Measurements from ENCODE around the gene KDM6B.
A peak's percentile ranks its signal among the peaks of the same experiment; 100 is the strongest.
"Not testable (repeated sequence)": the region's sequence is repeated elsewhere in the genome, so short reads cannot be mapped to it uniquely, and the experiment has no call there.

The KDM6B gene

GRCh38 chr17:7833795-7834541 lies at the start of gene KDM6B:
Gene KDM6B, plus strand, starts transcription at chr17:7834217. Its CDS starts 11,338 bp downstream, at chr17:7845555.
- DNase-seq (ENCODE audit: low read depth in 4 of 4, low spot score in 1 of 4) = peak; percentile 64 to 86 (median 72)

GRCh38 chr17:7786866-7787265 lies 47.2 kb upstream of the KDM6B start:
- no peak for DNase-seq (ENCODE audit: low read depth in 4 of 4, low spot score in 1 of 4)

GRCh38 chr17:7789131-7789530 lies 44.9 kb upstream of the KDM6B start:
- no peak for DNase-seq (ENCODE audit: low read depth in 4 of 4, low spot score in 1 of 4)

GRCh38 chr17:7790150-7790549 lies 43.9 kb upstream of the KDM6B start:
- no peak for DNase-seq (ENCODE audit: low read depth in 4 of 4, low spot score in 1 of 4)

- DNase-seq (ENCODE audit: low read depth in 4 of 4, low spot score in 1 of 4) = no peak
Measured at GRCh38 chr17:7792611-7793010, 41.4 kb upstream of the KDM6B start.

- no peak for DNase-seq (ENCODE audit: low read depth in 4 of 4, low spot score in 1 of 4)
Measured at GRCh38 chr17:7794075-7794663, 39.8 kb upstream of the KDM6B start.

GRCh38 chr17:7797976-7798375 lies 36.0 kb upstream of the KDM6B start:
- no peak for DNase-seq (ENCODE audit: low read depth in 4 of 4, low spot score in 1 of 4)

GRCh38 chr17:7798839-7799238 lies 35.2 kb upstream of the KDM6B start:
- DNase-seq (ENCODE audit: low read depth in 4 of 4, low spot score in 1 of 4) = no peak

GRCh38 chr17:7803981-7804380 lies 30.0 kb upstream of the KDM6B start:
- no peak for DNase-seq (ENCODE audit: low read depth in 4 of 4, low spot score in 1 of 4)

GRCh38 chr17:7806587-7806986 lies 27.4 kb upstream of the KDM6B start:
- DNase-seq (ENCODE audit: low read depth in 4 of 4, low spot score in 1 of 4) = no peak

GRCh38 chr17:7807206-7807605 lies 26.8 kb upstream of the KDM6B start:
- DNase-seq (ENCODE audit: low read depth in 4 of 4, low spot score in 1 of 4) = no peak

GRCh38 chr17:7809086-7809790 lies 24.8 kb upstream of the KDM6B start:
- no peak for DNase-seq (ENCODE audit: low read depth in 4 of 4, low spot score in 1 of 4)

- DNase-seq (ENCODE audit: low read depth in 4 of 4, low spot score in 1 of 4) = not testable (repeated sequence)
Measured at GRCh38 chr17:7809791-7810343, 24.1 kb upstream of the KDM6B start.

- DNase-seq (ENCODE audit: low read depth in 4 of 4, low spot score in 1 of 4) = no peak
Measured at GRCh38 chr17:7811251-7811650, 22.8 kb upstream of the KDM6B start.

GRCh38 chr17:7814969-7815368 lies 19.0 kb upstream of the KDM6B start:
- no peak for DNase-seq (ENCODE audit: low read depth in 4 of 4, low spot score in 1 of 4)

- no peak for DNase-seq (ENCODE audit: low read depth in 4 of 4, low spot score in 1 of 4)
Measured at GRCh38 chr17:7816926-7817642, 16.9 kb upstream of the KDM6B start.

GRCh38 chr17:7817643-7817964 lies 16.4 kb upstream of the KDM6B start:
- no peak for DNase-seq (ENCODE audit: low read depth in 4 of 4, low spot score in 1 of 4)

- no peak for DNase-seq (ENCODE audit: low read depth in 4 of 4, low spot score in 1 of 4)
Measured at GRCh38 chr17:7818026-7818425, 16.0 kb upstream of the KDM6B start.

- DNase-seq (ENCODE audit: low read depth in 4 of 4, low spot score in 1 of 4) = no peak
Measured at GRCh38 chr17:7818746-7819645, 15.0 kb upstream of the KDM6B start.

GRCh38 chr17:7820231-7820630 lies 13.8 kb upstream of the KDM6B start:
- no peak for DNase-seq (ENCODE audit: low read depth in 4 of 4, low spot score in 1 of 4)

Measured in stimulated activated CD4-positive, alpha-beta T cell treated with anti-CD3 and anti-CD28 coated beads, Interleukin-1b, Interleukin-23, amount 100 ng/mL, for 24 hours (primary cell).